GM19328 (cell line): Measurements from ENCODE around the gene ADAM19.

ENCODE experiments used
- ATAC-seq: cut with Tn5 transposase; IDR thresholded peaks from one replicate; pipeline ENCODE4 v1.9.1; 2021; ENCODE audit warnings: mild to moderate bottlenecking, moderate library complexity; ENCODE audit not compliant: unreplicated experiment

The ADAM19 gene

GRCh38 chr5:157469073-157469472 lies 106.5 kb downstream of the ADAM19 start:
- ATAC-seq, result no peak

GRCh38 chr5:157468293-157468965 lies 107.1 kb downstream of the ADAM19 start:
- no peak for ATAC-seq

- peak; percentile 86 for ATAC-seq
Measured at GRCh38 chr5:157464519-157465171, 110.9 kb downstream of the ADAM19 start.

- ATAC-seq, result no peak
Measured at GRCh38 chr5:157463621-157464518, 111.7 kb downstream of the ADAM19 start.

GRCh38 chr5:157463081-157463480 lies 112.5 kb downstream of the ADAM19 start:
- no peak for ATAC-seq

- ATAC-seq, result no peak
Measured at GRCh38 chr5:157460921-157461792, 114.4 kb downstream of the ADAM19 start.

- ATAC-seq, result no peak
Measured at GRCh38 chr5:157459715-157460599, 115.6 kb downstream of the ADAM19 start, which contains the start of gene NIPAL4. TSS of gene NIPAL4 (plus strand) at chr5:157460213. CDS start at chr5:157460321, 108 bp downstream.

GRCh38 chr5:157458835-157459234 lies 116.7 kb downstream of the ADAM19 start:
- no peak for ATAC-seq

GRCh38 chr5:157457391-157457790 lies 118.2 kb downstream of the ADAM19 start:
- no peak for ATAC-seq

GRCh38 chr5:157456301-157456700 lies 119.3 kb downstream of the ADAM19 start:
- no peak for ATAC-seq

- no peak for ATAC-seq
Measured at GRCh38 chr5:157455057-157455456, 120.5 kb downstream of the ADAM19 start.

- no peak for ATAC-seq
Measured at GRCh38 chr5:157454273-157454672, 121.3 kb downstream of the ADAM19 start.

- ATAC-seq, result no peak
Measured at GRCh38 chr5:157451806-157452205, 123.8 kb downstream of the ADAM19 start.

GRCh38 chr5:157450024-157450423 lies 125.6 kb downstream of the ADAM19 start:
- ATAC-seq, result no peak

- ATAC-seq, result no peak
Measured at GRCh38 chr5:157449011-157449723, 126.4 kb downstream of the ADAM19 start.

GRCh38 chr5:157447201-157447637 lies 128.4 kb downstream of the ADAM19 start:
- no peak for ATAC-seq

- ATAC-seq, result no peak
Measured at GRCh38 chr5:157446412-157446935, 129.1 kb downstream of the ADAM19 start.

GRCh38 chr5:157445745-157446411 lies 129.7 kb downstream of the ADAM19 start:
- no peak for ATAC-seq
